ENCODE measurements around the gene APMAP. TPM values are rescaled to one million over a fixed set of nuclear protein-coding genes. Genes with fewer than 3 reads are reported as not detected.

Gene APMAP
- total RNA-seq, 3 donors from 2014 or later = 58.8 to 61.9 (median 61.4) TPM

DNA sequence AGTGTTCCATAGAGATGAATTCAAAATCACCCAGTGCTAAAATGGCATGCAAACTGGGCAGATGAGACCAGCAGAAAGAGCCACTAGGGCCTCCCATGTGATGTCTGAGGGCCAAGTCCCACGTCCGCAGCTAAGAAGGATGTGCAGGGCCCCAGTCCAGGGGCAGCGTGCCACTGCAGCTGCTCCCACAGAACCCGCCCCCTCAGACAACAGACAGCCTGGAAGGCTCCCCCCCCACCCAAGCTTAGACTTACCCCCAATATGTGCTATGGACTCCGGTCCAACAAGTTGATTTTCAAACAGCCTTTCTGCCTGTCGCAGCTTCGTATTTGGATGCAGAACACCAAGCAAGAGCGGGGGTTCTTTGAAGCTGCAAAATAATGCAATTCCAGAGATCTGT, 14.0 kb downstream of the APMAP start:
- ATAC-seq (no peak), DNase-seq (no peak)
- Mint-ChIP-seq H3K36me3 (ENCODE audit: insufficient read depth) (peaks cover 79% of the 10 kb centered on the region), H3K9me3 (peaks cover 16% of the 10 kb centered on the region), H3K4me1 (ENCODE audit: low read depth) (peaks cover 32% of the 10 kb centered on the region), H3K4me3 (no peak overlapping the region), H3K27me3 (ENCODE audit: low read depth) (no peaks in the 10 kb centered on the region)

DNA sequence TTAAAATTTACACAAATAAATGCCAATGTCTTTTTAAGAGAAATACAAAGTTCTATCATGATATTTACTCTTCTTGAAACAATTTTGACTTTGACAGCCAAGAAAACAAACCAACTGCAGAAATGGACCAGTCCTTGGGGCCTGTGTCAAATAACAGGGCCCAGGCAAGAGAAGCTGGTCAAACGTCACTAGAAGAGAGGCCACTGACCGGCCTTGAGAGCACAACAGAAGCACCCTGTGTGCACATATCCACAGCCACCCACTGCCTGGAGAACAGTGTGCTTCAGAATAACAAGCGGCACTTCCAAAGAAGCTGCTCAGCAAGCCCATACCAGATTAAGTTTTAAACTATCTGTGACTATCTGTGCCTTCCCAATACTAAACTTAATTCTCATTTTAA, 14.8 kb downstream of the APMAP start:
- no peak overlapping the region for H3K4me3 Mint-ChIP-seq
- peaks cover 16% of the 10 kb centered on the region for H3K9me3 Mint-ChIP-seq
- H3K27me3 Mint-ChIP-seq (ENCODE audit: low read depth) = no peaks in the 10 kb centered on the region
- H3K36me3 Mint-ChIP-seq (ENCODE audit: insufficient read depth) = peaks cover 81% of the 10 kb centered on the region
- DNase-seq (no peak), ATAC-seq (no peak)
- H3K4me1 Mint-ChIP-seq (ENCODE audit: low read depth) = peaks cover 31% of the 10 kb centered on the region

- H3K27me3 Mint-ChIP-seq (ENCODE audit: low read depth) = no peaks in the 10 kb centered on the region
- peaks cover 28% of the 10 kb centered on the region for H3K4me1 Mint-ChIP-seq (ENCODE audit: low read depth)
- no peak for ATAC-seq
- H3K4me3 Mint-ChIP-seq = no peak overlapping the region
- H3K9me3 Mint-ChIP-seq = peaks cover 16% of the 10 kb centered on the region
- no peak for DNase-seq
- peaks cover 79% of the 10 kb centered on the region for H3K36me3 Mint-ChIP-seq (ENCODE audit: insufficient read depth)
These were observed 15.2 kb downstream of the APMAP start for GRCh38 chr20:24977336-24977735.

GRCh38 chr20:24972341-24972740, 20.2 kb downstream of the APMAP start:
- Mint-ChIP-seq H3K36me3 (ENCODE audit: insufficient read depth) (peaks cover 73% of the 10 kb centered on the region), H3K4me3 (no peak overlapping the region), H3K9me3 (peaks cover 16% of the 10 kb centered on the region), H3K27me3 (ENCODE audit: low read depth) (no peaks in the 10 kb centered on the region), H3K4me1 (ENCODE audit: low read depth) (peaks cover 9% of the 10 kb centered on the region)
- ATAC-seq = no peak
- DNase-seq = no peak

- no peak for ATAC-seq
- Mint-ChIP-seq H3K36me3 (ENCODE audit: insufficient read depth) (peaks cover 69% of the 10 kb centered on the region), H3K4me1 (ENCODE audit: low read depth) (peaks cover 10% of the 10 kb centered on the region)
These were observed 21.0 kb downstream of the APMAP start for GRCh38 chr20:24971376-24972101.

DNA sequence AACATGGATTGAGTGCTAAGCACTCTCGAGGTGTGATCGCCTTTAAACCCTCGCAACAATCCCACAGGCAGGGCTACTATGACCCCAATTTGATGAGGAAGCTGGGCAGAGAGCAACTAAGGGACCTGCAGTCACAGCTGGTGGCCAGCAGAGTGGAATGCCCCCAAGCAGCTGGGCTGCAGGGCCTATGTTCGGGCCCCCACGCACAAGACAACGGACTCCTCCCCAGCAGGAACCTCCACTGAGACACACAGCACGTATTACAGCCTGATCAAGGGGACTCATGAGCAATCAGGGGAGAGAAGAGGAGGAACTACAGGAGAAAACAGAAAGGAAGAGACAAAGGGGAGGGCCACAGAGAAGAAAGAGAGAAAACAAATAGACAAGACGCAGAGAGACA, 21.8 kb downstream of the APMAP start:
- Mint-ChIP-seq H3K36me3 (ENCODE audit: insufficient read depth) (peaks cover 68% of the 10 kb centered on the region), H3K9me3 (peaks cover 4% of the 10 kb centered on the region), H3K27me3 (ENCODE audit: low read depth) (no peaks in the 10 kb centered on the region), H3K4me1 (ENCODE audit: low read depth) (peaks cover 9% of the 10 kb centered on the region), H3K4me3 (no peak overlapping the region)
- no peak for ATAC-seq
- no peak for DNase-seq

More at GRCh38 chr20:24971376-24972101, 21.0 kb downstream of the APMAP start:
- H3K9me3 Mint-ChIP-seq = peaks cover 11% of the 10 kb centered on the region
- DNase-seq = no peak
- H3K4me3 Mint-ChIP-seq = no peak overlapping the region
- no peaks in the 10 kb centered on the region for H3K27me3 Mint-ChIP-seq (ENCODE audit: low read depth)

DNA sequence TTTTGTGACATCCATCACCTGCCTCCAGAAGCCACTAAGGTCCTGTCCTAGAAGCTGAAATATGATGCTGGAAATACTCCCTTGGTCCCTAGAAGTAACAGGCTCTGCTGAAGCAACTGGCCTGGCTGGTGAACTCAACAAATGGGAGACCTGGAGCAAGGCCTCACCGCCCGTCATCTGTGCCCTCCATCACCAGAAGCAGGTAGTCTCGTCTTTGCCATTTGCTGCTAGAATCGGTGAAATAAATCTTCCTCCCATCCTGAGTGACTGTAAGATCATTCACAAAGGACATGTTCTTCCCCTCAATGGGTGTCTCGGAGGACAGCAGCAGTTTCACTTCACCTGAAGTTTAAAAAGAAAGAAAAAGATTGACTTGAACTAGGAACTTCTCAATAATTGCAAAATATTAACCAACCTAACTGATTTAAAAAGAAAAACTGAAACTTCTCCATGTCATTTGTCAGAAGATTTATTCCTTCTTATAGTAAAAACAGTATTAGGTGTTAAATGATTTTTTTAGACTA, 22.5 kb downstream of the APMAP start:
- H3K36me3 Mint-ChIP-seq (ENCODE audit: insufficient read depth) = peaks cover 69% of the 10 kb centered on the region
- peaks cover 7% of the 10 kb centered on the region for H3K4me1 Mint-ChIP-seq (ENCODE audit: low read depth)
- no peaks in the 10 kb centered on the region for H3K27me3 Mint-ChIP-seq (ENCODE audit: low read depth)
- no peaks in the 10 kb centered on the region for H3K9me3 Mint-ChIP-seq
- H3K4me3 Mint-ChIP-seq = no peak overlapping the region
- no peak for DNase-seq
- ATAC-seq = no peak

DNA sequence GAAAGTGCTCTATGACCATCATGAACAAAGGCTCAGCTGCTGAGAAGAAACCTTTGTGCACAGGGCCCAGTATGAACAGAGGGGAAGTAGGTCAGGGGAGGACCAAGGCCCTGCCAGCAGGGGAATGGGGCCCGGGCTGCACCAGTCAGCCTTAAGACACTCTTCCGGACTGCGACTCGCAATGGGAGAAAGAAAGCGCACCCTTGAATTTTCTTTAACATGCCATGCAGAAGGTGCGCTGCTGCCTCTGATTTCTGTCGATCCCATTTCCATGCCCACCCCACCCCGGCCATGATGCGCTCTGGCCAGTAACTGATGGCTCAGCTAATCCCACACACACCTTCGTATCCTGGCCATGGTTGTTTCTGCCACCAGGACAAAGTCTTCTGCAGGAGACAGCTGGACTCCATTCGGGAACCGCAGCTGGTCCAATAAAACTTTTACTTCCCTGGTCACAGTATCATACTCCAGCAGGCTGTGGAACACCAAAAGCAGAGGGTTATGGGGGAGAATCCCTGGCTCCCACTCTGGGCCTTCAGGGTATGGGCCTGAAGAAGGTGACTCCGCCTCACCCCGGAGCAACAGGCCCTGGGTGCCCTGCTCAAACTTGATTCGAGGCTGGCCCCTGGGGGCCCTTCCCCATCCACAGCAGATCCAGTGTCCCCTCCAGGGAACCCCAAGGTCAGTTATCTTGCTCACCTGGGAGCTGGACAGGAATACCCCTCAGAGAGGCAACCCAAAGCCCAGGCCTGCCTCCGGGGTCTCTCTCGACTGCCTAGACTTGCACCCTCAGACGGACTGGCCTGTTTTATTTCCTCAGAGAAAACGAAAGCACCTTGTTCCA, 23.1 kb downstream of the APMAP start:
- Mint-ChIP-seq H3K4me3 (no peak overlapping the region), H3K27me3 (ENCODE audit: low read depth) (no peaks in the 10 kb centered on the region), H3K4me1 (ENCODE audit: low read depth) (peaks cover 14% of the 10 kb centered on the region), H3K9me3 (no peaks in the 10 kb centered on the region), H3K36me3 (ENCODE audit: insufficient read depth) (peaks cover 71% of the 10 kb centered on the region)
- DNase-seq (no peak), ATAC-seq (no peak)

- no peak for DNase-seq
These were observed 24.2 kb downstream of the APMAP start for GRCh38 chr20:24968278-24968800.

GRCh38 chr20:24966317-24967012, 26.1 kb downstream of the APMAP start:
- Mint-ChIP-seq H3K9me3 (no peaks in the 10 kb centered on the region), H3K4me1 (ENCODE audit: low read depth) (peaks cover 35% of the 10 kb centered on the region), H3K27me3 (ENCODE audit: low read depth) (no peaks in the 10 kb centered on the region), H3K4me3 (no peak overlapping the region), H3K36me3 (ENCODE audit: insufficient read depth) (peaks cover 80% of the 10 kb centered on the region)
- ATAC-seq (no peak), DNase-seq (no peak)

More at GRCh38 chr20:24968278-24968800, 24.2 kb downstream of the APMAP start:
- H3K4me1 Mint-ChIP-seq (ENCODE audit: low read depth) = peaks cover 17% of the 10 kb centered on the region
- no peak overlapping the region for H3K4me3 Mint-ChIP-seq
- peaks cover 69% of the 10 kb centered on the region for H3K36me3 Mint-ChIP-seq (ENCODE audit: insufficient read depth)
- no peaks in the 10 kb centered on the region for H3K27me3 Mint-ChIP-seq (ENCODE audit: low read depth)
- H3K9me3 Mint-ChIP-seq = no peaks in the 10 kb centered on the region
- ATAC-seq = no peak

DNA sequence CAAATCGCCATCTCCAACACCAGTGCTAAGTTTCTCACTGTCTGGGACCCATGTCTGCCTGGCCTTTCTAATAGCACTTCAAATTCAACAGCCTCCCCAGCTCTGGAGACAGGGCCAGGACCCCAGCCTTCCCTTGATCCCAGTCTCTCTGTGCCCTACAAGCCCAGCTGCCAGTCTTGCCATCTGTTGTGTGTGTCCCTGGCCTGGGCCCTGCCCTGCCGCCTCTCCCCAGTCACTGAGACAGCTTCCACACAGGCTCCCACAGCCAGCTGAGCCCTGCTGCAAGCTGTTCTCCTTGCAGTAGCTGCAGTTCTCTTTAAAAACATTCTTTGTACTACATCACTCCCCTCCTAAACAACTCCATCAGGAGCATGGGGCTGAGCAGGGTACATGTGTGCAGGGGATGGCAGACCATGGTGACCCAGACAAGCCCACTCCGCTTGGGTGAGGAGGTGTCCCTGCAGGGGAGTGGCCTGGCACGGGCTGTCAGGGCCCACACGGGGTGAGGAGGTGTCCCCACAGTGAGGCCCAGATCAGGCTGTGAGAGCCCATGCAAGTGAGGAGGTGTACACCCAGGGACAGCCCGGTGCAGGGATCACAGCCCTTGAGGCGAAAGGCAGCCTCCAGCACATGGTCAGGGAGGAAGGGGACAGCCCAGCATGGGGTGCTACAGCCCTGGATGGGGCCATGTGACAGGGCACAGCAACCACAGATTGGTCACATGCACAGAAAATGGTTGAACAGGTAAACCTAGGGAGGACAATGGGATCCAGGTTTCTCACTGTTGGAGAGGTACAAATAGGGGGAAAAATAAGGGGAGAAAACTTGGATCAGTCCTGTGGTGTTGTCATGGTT, 27.3 kb downstream of the APMAP start:
- Mint-ChIP-seq H3K36me3 (ENCODE audit: insufficient read depth) (peaks cover 77% of the 10 kb centered on the region), H3K4me1 (ENCODE audit: low read depth) (peaks cover 44% of the 10 kb centered on the region), H3K27me3 (ENCODE audit: low read depth) (no peaks in the 10 kb centered on the region), H3K9me3 (no peaks in the 10 kb centered on the region), H3K4me3 (no peak overlapping the region)
- ATAC-seq (no peak), DNase-seq (no peak)

DNA sequence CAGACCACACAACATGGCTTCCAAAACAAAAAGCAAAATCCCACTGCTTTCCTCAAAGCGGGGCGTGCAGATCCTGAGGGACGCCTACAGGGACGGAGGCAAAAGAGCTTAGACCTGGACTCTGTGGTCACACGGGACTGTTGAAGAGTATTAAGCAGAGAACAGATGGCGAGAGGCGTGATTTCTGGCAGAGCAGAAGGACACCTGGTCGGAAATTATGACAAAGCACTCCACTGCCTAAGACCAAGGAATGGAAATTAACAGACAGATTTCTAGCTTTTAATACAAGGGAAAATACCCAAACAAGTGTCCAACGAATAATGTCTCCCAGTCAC, 28.1 kb downstream of the APMAP start:
- no peaks in the 10 kb centered on the region for H3K27me3 Mint-ChIP-seq (ENCODE audit: low read depth)
- no peaks in the 10 kb centered on the region for H3K9me3 Mint-ChIP-seq
- ATAC-seq (no peak), DNase-seq (no peak)
- peaks cover 49% of the 10 kb centered on the region for H3K4me1 Mint-ChIP-seq (ENCODE audit: low read depth)
- H3K4me3 Mint-ChIP-seq = no peak overlapping the region
- peaks cover 74% of the 10 kb centered on the region for H3K36me3 Mint-ChIP-seq (ENCODE audit: insufficient read depth)

- no peak for DNase-seq
- ATAC-seq = no peak
- Mint-ChIP-seq H3K27me3 (ENCODE audit: low read depth) (no peaks in the 10 kb centered on the region), H3K36me3 (ENCODE audit: insufficient read depth) (peaks cover 68% of the 10 kb centered on the region), H3K4me1 (ENCODE audit: low read depth) (peaks cover 49% of the 10 kb centered on the region), H3K9me3 (no peaks in the 10 kb centered on the region), H3K4me3 (no peak overlapping the region)
These were observed 28.7 kb downstream of the APMAP start for GRCh38 chr20:24963672-24964505.
